ENCODE data around the gene SLC25A33. TPM values are rescaled to one million over a fixed set of nuclear protein-coding genes. Genes with fewer than 3 reads are reported as not detected.
"Not testable (repeated sequence)": the region's sequence is repeated elsewhere in the genome, so short reads cannot be mapped to it uniquely, and the experiment has no call there.

The SLC25A33 gene
- total and polyA plus RNA-seq, 10 donors, result 2.4 to 4.5 (median 3.2) TPM

DNA sequence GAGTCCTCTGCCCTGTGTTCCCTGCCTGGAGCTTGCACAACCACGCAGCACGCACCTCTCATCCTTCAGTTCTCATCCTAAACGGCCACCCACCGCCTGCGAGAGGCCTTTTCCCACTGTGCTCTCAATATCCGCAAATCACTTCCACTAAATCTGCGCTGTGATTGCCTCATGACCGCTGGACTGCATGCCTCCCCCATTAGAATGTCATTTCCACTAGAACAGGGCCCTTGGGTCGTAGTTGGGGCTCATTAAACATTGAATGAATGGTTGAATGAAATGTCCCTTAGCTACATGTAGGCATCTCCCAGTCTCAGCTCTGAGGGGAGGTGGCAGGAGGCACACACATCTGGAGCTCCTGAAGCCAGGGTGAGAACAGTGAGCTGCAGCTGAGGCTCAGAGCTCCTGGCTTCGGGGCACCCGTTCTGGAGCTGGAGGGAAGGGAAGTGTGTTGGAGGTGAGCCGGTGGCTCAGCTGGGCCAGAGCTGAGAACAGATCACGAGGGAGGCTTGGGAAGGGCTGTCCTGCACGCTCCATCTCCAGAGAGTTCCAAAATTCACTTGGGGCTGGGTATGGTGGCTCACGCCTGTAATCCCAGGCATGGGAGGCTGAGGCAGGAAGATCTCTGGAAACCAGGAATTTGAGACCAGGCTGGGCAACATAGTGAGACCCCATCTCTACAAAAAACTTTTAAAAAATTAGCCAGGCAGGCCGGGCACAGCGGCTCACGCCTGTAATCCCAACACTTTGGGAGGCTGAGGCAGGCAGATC, 79.8 kb downstream of the SLC25A33 start:
- Histone ChIP-seq H3K36me3 (peaks cover 0 to under 1% (median 0%) of the 10 kb centered on the region in 6 donors), H3K4me1 (peaks cover 0 to 10% (median 4%) of the 10 kb centered on the region in 6 donors), H3K27ac (no peak overlapping the region), H3K4me3 (no peak overlapping the region), H3K27me3 (replicated peaks in 1 of 7) (peaks cover 0 to 23% (median 0%) of the 10 kb centered on the region in 7 donors), H3K9me3 (no peaks in the 10 kb centered on the region)
- DNase-seq, result no peak
- WGBS, 5 donors, result 76 to 83% (median 82%) methylated on average over 18 of the region's 18 CpGs
- intact Hi-C loops (cut with DNase I; ENCODE audit: low total_unique reads), result no loop called here
- TF ChIP-seq CTCF (IDR thresholded peaks at IDR 0.05 in 8 of 11, conservative IDR thresholded peaks at IDR 0.05 in 3 of 11) (no peak), POLR2A (IDR thresholded peaks at IDR 0.05) (no peak), POLR2AphosphoS5 (IDR thresholded peaks at IDR 0.05) (no peak)

- no peaks in the 10 kb centered on the region for H3K9me3 ChIP-seq
- TF ChIP-seq POLR2AphosphoS5 (IDR thresholded peaks at IDR 0.05) (no peak), CTCF (IDR thresholded peaks at IDR 0.05 in 8 of 11, conservative IDR thresholded peaks at IDR 0.05 in 3 of 11) (no peak)
- intact Hi-C loops (cut with DNase I; ENCODE audit: low total_unique reads), result loop anchor here (10.0 kb wide), 1 partner anchor 244 kb away; no protein-coding TSS in a partner anchor
- no peak for DNase-seq
- H3K27ac ChIP-seq, result no peak overlapping the region
- no peak overlapping the region for H3K4me3 ChIP-seq
- no peaks in the 10 kb centered on the region for H3K36me3 ChIP-seq
- H3K27me3 ChIP-seq (replicated peaks in 1 of 7), result peaks cover 0 to 28% (median 0%) of the 10 kb centered on the region in 7 donors
- peaks cover 2 to 16% (median 6%) of the 10 kb centered on the region in 6 donors for H3K4me1 ChIP-seq
Observed at GRCh38 chr1:9621032-9621431, 81.8 kb downstream of the SLC25A33 start.

GRCh38 chr1:9624081-9624480, 84.8 kb downstream of the SLC25A33 start:
- H3K9me3 ChIP-seq, result no peaks in the 10 kb centered on the region
- no peak for TF ChIP-seq POLR2AphosphoS5 (IDR thresholded peaks at IDR 0.05)
- no peak for TF ChIP-seq POLR2A (IDR thresholded peaks at IDR 0.05)
- no peak for TF ChIP-seq CTCF (IDR thresholded peaks at IDR 0.05 in 8 of 11, conservative IDR thresholded peaks at IDR 0.05 in 3 of 11)
- H3K4me3 ChIP-seq, result no peak overlapping the region
- peaks cover 20 to 46% (median 37%) of the 10 kb centered on the region in 6 donors for H3K4me1 ChIP-seq
- 89 to 100% (median 97%) methylated on average over 2 of the region's 2 CpGs for WGBS, 5 donors
- DNase-seq, result no peak
- no peaks in the 10 kb centered on the region for H3K36me3 ChIP-seq
- peaks cover 0 to 21% (median 0%) of the 10 kb centered on the region in 7 donors for H3K27me3 ChIP-seq (replicated peaks in 1 of 7)
- intact Hi-C loops (cut with DNase I; ENCODE audit: low total_unique reads), result loop anchor here (10.0 kb wide), 1 partner anchor 241 kb away; no protein-coding TSS in a partner anchor
- no peak overlapping the region for H3K27ac ChIP-seq

DNA sequence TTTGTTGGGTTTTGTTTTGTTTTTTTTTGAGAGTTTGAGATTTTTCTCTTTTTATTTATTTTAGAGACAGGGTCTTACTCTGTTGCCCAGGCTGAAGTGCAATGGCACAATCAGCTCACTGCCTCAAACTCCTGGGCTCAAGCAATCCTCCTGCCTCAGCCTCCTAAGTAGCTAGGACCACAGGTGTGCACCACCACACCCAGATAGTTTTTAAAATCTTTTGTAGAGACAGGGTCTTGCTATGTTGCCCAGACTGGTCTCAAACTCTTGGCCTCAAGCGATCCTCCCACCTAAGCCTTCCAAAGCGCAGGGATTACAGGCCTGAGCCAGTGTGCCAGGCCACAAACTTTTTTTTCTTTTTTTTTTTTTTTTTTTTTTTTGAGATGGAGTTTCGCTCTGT, 85.8 kb downstream of the SLC25A33 start:
- peaks cover 0 to 11% (median 0%) of the 10 kb centered on the region in 7 donors for H3K27me3 ChIP-seq (replicated peaks in 1 of 7)
- peaks cover 24 to 55% (median 42%) of the 10 kb centered on the region in 6 donors for H3K4me1 ChIP-seq
- intact Hi-C loops (cut with DNase I; ENCODE audit: low total_unique reads), result loop anchor here (5.0 to 10.0 kb wide), 2 partner anchors 102 to 240 kb away; no protein-coding TSS in a partner anchor
- DNase-seq, H3K36me3 ChIP-seq, H3K27ac ChIP-seq, H3K9me3 ChIP-seq, H3K4me3 ChIP-seq: not testable (repeated sequence)
- 94 to 100% (median 97%) methylated on average over 3 of the region's 3 CpGs for WGBS, 5 donors
